Measurements from ENCODE around the gene CLIP1. TPM values are rescaled to one million over a fixed set of nuclear protein-coding genes. Genes with fewer than 3 reads are reported as not detected.

Gene CLIP1
- total and polyA plus RNA-seq, 2 of the 13 experiments (the other 11 are each of a cell fraction or from before 2014, with no cell fraction given), result 28.9 to 43.7 TPM

GRCh38 chr12:122298071-122298748 is 124.3 kb downstream of the CLIP1 start:
- TF ChIP-seq ZNF703 (CRISPR knock-in tag; IDR thresholded peaks at IDR 0.05; ENCODE audit: borderline replicate concordance) (no peak), ZNF562 (CRISPR knock-in tag; IDR thresholded peaks at IDR 0.05; ENCODE audit: borderline replicate concordance) (no peak), IKZF5 (CRISPR knock-in tag; IDR thresholded peaks at IDR 0.05) (no peak), U2AF2 (IDR thresholded peaks at IDR 0.05; ENCODE audit: low read depth, low read length) (no peak), DRAP1 (CRISPR knock-in tag; IDR thresholded peaks at IDR 0.05) (no peak), HMG20B (CRISPR knock-in tag; conservative IDR thresholded peaks at IDR 0.05) (no peak), KLF6 (CRISPR knock-in tag; IDR thresholded peaks at IDR 0.05) (no peak), ZNF263 (CRISPR knock-in tag; IDR thresholded peaks at IDR 0.05) (no peak), ZFP37 (CRISPR knock-in tag; IDR thresholded peaks at IDR 0.05; ENCODE audit: borderline replicate concordance) (no peak), NFAT5 (CRISPR knock-in tag; IDR thresholded peaks at IDR 0.05) (no peak), KAT2B (IDR thresholded peaks at IDR 0.05; ENCODE audit: borderline replicate concordance, low read depth, low read length) (no peak), HOXA5 (CRISPR knock-in tag; IDR thresholded peaks at IDR 0.05) (no peak), ZNF383 (CRISPR knock-in tag; IDR thresholded peaks at IDR 0.05; ENCODE audit: borderline replicate concordance) (no peak), ARNTL (CRISPR knock-in tag; IDR thresholded peaks at IDR 0.05) (no peak)
- DNase-seq (ENCODE audit: low spot score), result no peak
- Histone ChIP-seq H4K20me1 (ENCODE audit: insufficient read depth, low read length) (no peaks in the 10 kb centered on the region), H3K36me3 (replicated peaks in 1 of 2; ENCODE audit: control insufficient read depth in 1 of 2, insufficient read depth in 2 of 2, low read length in 2 of 2) (peaks cover 5 to 32% of the 10 kb centered on the region in 2 experiments), H3K9ac (ENCODE audit: insufficient read depth, low read depth, low read length) (no peak overlapping the region), H3K27me3 (ENCODE audit: control insufficient read depth in 1 of 2, insufficient read depth in 2 of 2, low read length in 2 of 2) (no peaks in the 10 kb centered on the region), H3K4me3 (replicated peaks in 1 of 3; ENCODE audit: insufficient read depth in 1 of 3, low read depth in 2 of 3, low read length in 3 of 3) (no peak overlapping the region), H3K4me1 (ENCODE audit: insufficient read depth, low read length) (no peaks in the 10 kb centered on the region), H3K4me2 (ENCODE audit: low read depth, low read length) (no peak overlapping the region), H3K9me3 (ENCODE audit: low read length) (no peaks in the 10 kb centered on the region), H2AFZ (ENCODE audit: low read length) (no peak overlapping the region), H3K79me2 (ENCODE audit: insufficient read depth, low read length) (no peaks in the 10 kb centered on the region), H3K27ac (ENCODE audit: extremely low read length, insufficient read depth, low read length) (no peak overlapping the region)
- CTCF ChIA-PET (ENCODE audit: low intra/inter-chr PET ratio, low total read pairs), result no interaction called here
- WGBS (ENCODE audit: low lambda C conversion rate), result 96% methylated on average over 14 of the region's 14 CpGs
- in situ Hi-C loops (cut with HindIII; ENCODE audit: extremely low pct_ligation_motif_present, low pct_unique_long_range_greater_than_20kb), result no loop called here
- BruUV-seq (replicated peaks), result no TSS peak
- POLR2A ChIA-PET, result no interaction called here
- intact Hi-C loops (cut with micrococcal nuclease; ENCODE audit: unreplicated experiment), result no loop called here
- FAIRE-seq, result no peak
- ATAC-seq, result no peak
